ENCODE results near the gene STARD5.

Gene STARD5

GRCh38 chr15:81284256-81285031 is 39.5 kb downstream of the STARD5 start:
- TF ChIP-seq CTCF (IDR thresholded peaks at IDR 0.05; ENCODE audit: borderline replicate concordance, control extremely low read depth, extremely low read depth, insufficient read depth, missing control alignments): no peak

GRCh38 chr15:81282911-81283310 is 41.0 kb downstream of the STARD5 start:
- in situ Hi-C loops (cut with MboI; ENCODE audit: low sequenced_read_pairs, unreplicated experiment): loop anchor here (10.0 kb wide), 1 partner anchor 52 kb away; no protein-coding TSS in a partner anchor
- no peak for DNase-seq (ENCODE audit: low spot score)
- no peak for TF ChIP-seq CTCF (IDR thresholded peaks at IDR 0.05; ENCODE audit: borderline replicate concordance, control extremely low read depth, extremely low read depth, insufficient read depth, missing control alignments)

More at GRCh38 chr15:81284256-81285031, 39.5 kb downstream of the STARD5 start:
- no peak for DNase-seq (ENCODE audit: low spot score)
- in situ Hi-C loops (cut with MboI; ENCODE audit: low sequenced_read_pairs, unreplicated experiment): loop anchor here (10.0 kb wide), 1 partner anchor 50 kb away; no protein-coding TSS in a partner anchor

- no peak for DNase-seq (ENCODE audit: low spot score)
- TF ChIP-seq CTCF (IDR thresholded peaks at IDR 0.05; ENCODE audit: borderline replicate concordance, control extremely low read depth, extremely low read depth, insufficient read depth, missing control alignments): no peak
- in situ Hi-C loops (cut with MboI; ENCODE audit: low sequenced_read_pairs, unreplicated experiment): loop anchor here (10.0 kb wide), 1 partner anchor 52 kb away; no protein-coding TSS in a partner anchor
These were observed 41.4 kb downstream of the STARD5 start for GRCh38 chr15:81282606-81282895.

- in situ Hi-C loops (cut with MboI; ENCODE audit: low sequenced_read_pairs, unreplicated experiment): loop anchor here (10.0 kb wide), 1 partner anchor 53 kb away; no protein-coding TSS in a partner anchor
- no peak for TF ChIP-seq CTCF (IDR thresholded peaks at IDR 0.05; ENCODE audit: borderline replicate concordance, control extremely low read depth, extremely low read depth, insufficient read depth, missing control alignments)
- DNase-seq (ENCODE audit: low spot score): no peak
These were observed 42.0 kb downstream of the STARD5 start for GRCh38 chr15:81281766-81282605.

GRCh38 chr15:81281456-81281735 is 42.5 kb downstream of the STARD5 start:
- in situ Hi-C loops (cut with MboI; ENCODE audit: low sequenced_read_pairs, unreplicated experiment): loop anchor here (10.0 kb wide), 1 partner anchor 53 kb away; no protein-coding TSS in a partner anchor

More at GRCh38 chr15:81281456-81281735, 42.5 kb downstream of the STARD5 start:
- no peak for DNase-seq (ENCODE audit: low spot score)
- no peak for TF ChIP-seq CTCF (IDR thresholded peaks at IDR 0.05; ENCODE audit: borderline replicate concordance, control extremely low read depth, extremely low read depth, insufficient read depth, missing control alignments)
